HG02840 (cell line): ENCODE measurements around the gene FAM131C.
"Not testable (repeated sequence)": the region's sequence is repeated elsewhere in the genome, so short reads cannot be mapped to it uniquely, and the experiment has no call there.

Source experiments
- ATAC-seq: cut with Tn5 transposase; IDR thresholded peaks from one replicate; pipeline ENCODE4 v1.9.1; 2021; ENCODE audit warnings: mild to moderate bottlenecking, moderate library complexity, moderate number of reproducible peaks; ENCODE audit not compliant: unreplicated experiment, low FRiP score

The FAM131C gene

GRCh38 chr1:16107039-16107438 is 33.6 kb upstream of the FAM131C start:
- ATAC-seq = not testable (repeated sequence)

DNA sequence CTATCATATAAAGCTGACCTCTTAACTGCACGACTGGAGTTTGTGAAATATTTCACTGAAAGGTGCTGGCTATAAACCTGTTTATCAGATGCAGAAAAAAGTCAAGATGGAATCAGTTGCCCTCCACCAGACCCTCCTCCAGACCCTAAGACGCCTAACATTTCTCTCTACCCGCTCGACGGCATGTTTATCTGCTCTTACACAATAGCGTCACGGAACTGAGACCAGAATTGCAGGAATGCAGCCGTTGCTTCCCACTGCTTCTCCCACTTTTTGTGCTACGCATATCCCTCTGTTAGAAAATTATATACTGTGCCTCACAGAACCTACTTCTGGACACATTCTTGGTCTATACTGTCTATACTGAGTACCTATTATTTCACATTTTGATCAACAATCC is 28.2 kb upstream of the FAM131C start:
- ATAC-seq = no peak

DNA sequence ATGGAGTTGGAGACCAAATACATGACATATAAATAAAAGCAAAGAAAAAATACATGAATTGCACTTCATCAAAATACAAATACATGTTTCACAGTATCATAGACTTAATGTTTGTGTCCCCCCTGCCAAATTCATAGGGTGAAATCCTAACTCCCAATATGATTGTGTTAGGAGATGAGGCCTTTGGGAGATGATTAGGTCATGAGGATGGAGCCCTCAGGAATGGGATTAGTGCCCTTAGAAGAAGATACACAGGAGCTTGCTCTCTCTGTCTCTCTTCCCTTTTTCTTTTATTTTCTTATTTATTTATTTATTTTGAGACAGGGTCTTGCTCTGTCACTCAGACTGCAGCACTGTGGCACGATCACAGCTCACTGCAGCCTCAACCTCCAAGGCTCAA is 26.0 kb upstream of the FAM131C start:
- no peak for ATAC-seq

DNA sequence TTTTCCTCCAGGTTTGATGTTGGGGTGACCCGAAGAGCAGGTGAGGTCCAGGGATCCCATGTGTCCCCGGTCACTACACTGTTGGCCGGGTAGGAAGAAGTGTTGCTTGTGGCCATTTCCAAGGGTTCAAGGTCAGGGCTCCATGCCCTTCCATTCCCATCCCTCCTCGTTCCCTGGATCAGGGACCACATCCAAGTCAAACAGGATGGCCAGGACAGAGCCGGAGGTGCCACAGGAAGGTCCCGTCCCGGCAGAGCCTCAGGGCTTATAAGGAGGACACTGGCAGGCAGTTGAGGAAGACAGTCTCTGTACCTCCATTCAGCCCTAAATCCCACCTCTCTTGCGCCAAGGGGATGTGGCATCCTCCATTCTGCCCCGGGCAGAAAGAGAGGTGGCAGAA is 22.0 kb upstream of the FAM131C start:
- ATAC-seq = no peak

- ATAC-seq = no peak
These were observed 21.2 kb upstream of the FAM131C start for GRCh38 chr1:16094453-16095158.

DNA sequence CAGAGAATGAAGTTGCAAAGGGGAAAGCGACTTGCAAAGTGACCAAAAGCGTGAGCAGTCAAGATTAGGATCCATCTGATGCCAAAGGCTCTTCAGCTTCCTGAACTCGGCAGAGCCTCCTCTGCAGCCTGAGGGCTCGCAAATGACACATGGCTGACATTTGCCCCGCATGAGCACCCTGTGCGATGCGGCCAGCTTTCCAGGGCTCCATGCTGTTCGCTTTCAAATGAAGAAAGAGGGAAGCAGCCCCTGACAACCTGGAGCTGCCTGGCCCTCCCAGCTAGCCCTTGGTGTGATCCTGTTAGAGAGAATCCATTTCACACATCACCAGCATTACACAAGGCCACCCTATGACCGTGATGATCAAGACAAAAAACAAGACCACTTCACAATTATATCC is 20.2 kb upstream of the FAM131C start:
- no peak for ATAC-seq

- no peak for ATAC-seq
These were observed 19.6 kb upstream of the FAM131C start for GRCh38 chr1:16092923-16093511.

- ATAC-seq = no peak
These were observed 18.9 kb upstream of the FAM131C start for GRCh38 chr1:16092097-16092922.

DNA sequence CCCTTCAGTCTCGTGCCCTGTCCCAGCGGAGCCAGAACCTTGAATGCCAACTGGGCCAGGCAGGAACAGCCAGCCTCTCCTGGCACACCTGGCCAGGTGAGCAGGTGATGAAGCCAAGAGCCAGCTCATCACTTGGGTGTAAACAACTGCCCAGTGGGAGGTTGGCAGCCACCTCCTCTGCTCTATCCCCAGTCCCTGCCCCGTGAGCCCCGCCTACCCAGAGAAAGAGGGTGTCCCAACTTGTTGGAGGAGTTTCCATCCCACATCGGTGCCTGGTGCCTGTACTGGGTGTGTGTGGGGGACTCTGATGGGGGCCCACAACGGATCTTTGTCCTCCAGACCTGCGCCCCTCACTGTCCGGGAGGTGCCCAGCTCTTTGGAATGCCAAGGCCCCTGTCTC is 17.8 kb upstream of the FAM131C start:
- ATAC-seq = no peak

GRCh38 chr1:16090076-16090826 is 16.8 kb upstream of the FAM131C start:
- ATAC-seq = no peak

- ATAC-seq = no peak
These were observed 15.5 kb upstream of the FAM131C start for GRCh38 chr1:16088996-16089395.

- no peak for ATAC-seq
These were observed 15.0 kb upstream of the FAM131C start for GRCh38 chr1:16088351-16088911.

DNA sequence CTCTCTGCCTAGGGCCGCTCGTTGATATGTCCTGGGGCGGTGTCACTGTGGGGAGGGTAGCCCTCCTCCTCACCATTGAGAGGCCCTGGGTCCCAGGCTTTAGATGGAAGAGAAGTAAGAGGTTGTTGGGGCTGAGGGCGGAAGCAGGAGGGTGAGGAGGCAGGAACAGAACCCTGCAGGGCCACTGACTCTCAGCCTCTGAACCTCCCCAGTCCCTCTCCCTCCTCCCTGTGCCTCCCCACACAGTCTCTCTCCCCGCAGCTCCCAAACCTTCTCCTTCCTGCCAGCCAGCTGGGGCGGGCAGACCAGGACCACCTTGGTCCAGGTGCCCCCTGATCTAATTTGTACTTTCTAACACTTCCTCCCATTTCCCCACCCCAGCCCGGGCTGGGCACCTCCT is 14.3 kb upstream of the FAM131C start:
- no peak for ATAC-seq

DNA sequence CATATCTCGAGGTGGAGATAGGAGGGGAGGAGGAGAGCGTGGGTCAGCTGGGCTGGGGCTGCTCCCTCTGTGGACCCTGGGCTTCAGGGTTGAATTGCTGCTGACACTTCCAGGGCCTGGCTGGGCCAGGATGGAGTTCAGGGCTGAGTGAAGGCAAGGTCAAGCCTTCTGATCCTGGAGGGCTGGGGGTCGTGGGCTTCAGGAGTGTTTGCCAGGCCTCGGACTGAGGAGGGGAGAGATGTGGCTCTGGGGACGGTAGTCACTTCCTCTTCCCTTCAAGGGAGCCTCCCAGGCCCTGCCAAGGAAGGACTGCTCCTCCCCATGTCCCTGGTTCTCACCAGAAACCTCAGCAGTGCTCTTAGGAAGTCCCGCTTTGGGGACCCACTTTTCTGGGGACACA is 12.1 kb upstream of the FAM131C start:
- no peak for ATAC-seq

GRCh38 chr1:16083486-16083885 is 10.0 kb upstream of the FAM131C start:
- ATAC-seq = no peak

- no peak for ATAC-seq
These were observed 9.0 kb upstream of the FAM131C start for GRCh38 chr1:16082283-16083038.

DNA sequence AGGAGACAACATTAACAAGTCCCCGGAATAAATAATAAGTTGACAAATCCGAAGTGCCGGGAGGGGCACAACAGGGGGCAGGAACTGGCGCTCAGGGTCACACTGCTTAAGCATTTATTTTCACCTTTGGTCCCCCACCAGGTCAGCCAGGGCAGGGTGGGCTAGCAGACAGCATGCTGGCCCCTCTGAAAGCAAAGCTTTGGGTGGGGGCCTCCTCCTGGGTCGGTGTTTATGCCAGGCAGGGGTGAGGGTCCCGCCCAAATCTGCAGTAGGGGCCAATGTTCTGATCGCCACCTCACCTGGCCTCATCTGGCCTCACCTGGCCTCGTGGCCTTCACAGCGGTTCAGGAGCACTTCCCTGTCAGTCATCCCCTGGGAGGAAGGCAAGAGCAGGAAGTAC is 8.2 kb upstream of the FAM131C start:
- no peak for ATAC-seq

GRCh38 chr1:16080422-16081150 is 7.1 kb upstream of the FAM131C start:
- no peak for ATAC-seq
